ENCODE results near the gene CD209.

The CD209 gene

GRCh38 chr19:7736148-7736547 is 11.2 kb downstream of the CD209 start:
- TF ChIP-seq MAX (IDR thresholded peaks at IDR 0.05) (no peak), TEAD4 (IDR thresholded peaks at IDR 0.05) (no peak), NFIC (IDR thresholded peaks at IDR 0.05) (no peak), TCF12 (IDR thresholded peaks at IDR 0.05; ENCODE audit: low read depth) (no peak), CREB1 (IDR thresholded peaks at IDR 0.05; ENCODE audit: low read depth) (no peak), REST (IDR thresholded peaks at IDR 0.05; ENCODE audit: low read depth) (no peak), FOXM1 (IDR thresholded peaks at IDR 0.05; ENCODE audit: borderline replicate concordance, low read depth) (no peak), YY1 (IDR thresholded peaks at IDR 0.05; ENCODE audit: low read depth) (no peak), RAD21 (IDR thresholded peaks at IDR 0.05; ENCODE audit: low read depth) (no peak), EP300 (IDR thresholded peaks at IDR 0.05; ENCODE audit: borderline replicate concordance) (no peak), CEBPB (IDR thresholded peaks at IDR 0.05) (no peak), ZBTB7A (IDR thresholded peaks at IDR 0.05; ENCODE audit: low read depth) (no peak), EGR1 (IDR thresholded peaks at IDR 0.05) (no peak), TAF1 (IDR thresholded peaks at IDR 0.05; ENCODE audit: low read depth) (no peak)
- TF ChIP-seq, protein P1, sequence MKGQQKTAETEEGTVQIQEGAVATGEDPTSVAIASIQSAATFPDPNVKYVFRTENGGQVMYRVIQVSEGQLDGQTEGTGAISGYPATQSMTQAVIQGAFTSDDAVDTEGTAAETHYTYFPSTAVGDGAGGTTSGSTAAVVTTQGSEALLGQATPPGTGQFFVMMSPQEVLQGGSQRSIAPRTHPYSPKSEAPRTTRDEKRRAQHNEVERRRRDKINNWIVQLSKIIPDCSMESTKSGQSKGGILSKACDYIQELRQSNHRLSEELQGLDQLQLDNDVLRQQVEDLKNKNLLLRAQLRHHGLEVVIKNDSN (IDR thresholded peaks at IDR 0.05): no peak

GRCh38 chr19:7734220-7735203 is 12.8 kb downstream of the CD209 start:
- TF ChIP-seq MAX (IDR thresholded peaks at IDR 0.05): no peak
- no peak for TF ChIP-seq FOXM1 (IDR thresholded peaks at IDR 0.05; ENCODE audit: borderline replicate concordance, low read depth)
- TF ChIP-seq, protein P1 (IDR thresholded peaks at IDR 0.05): no peak
- no peak for TF ChIP-seq TCF12 (IDR thresholded peaks at IDR 0.05; ENCODE audit: low read depth)
- TF ChIP-seq REST (IDR thresholded peaks at IDR 0.05; ENCODE audit: low read depth): peak; percentile 23; the same call in 1 of the 2 replicates
- no peak for TF ChIP-seq NFIC (IDR thresholded peaks at IDR 0.05)
- no peak for TF ChIP-seq EGR1 (IDR thresholded peaks at IDR 0.05)
- peak; percentile 77 for TF ChIP-seq CEBPB (IDR thresholded peaks at IDR 0.05)
- no peak for TF ChIP-seq YY1 (IDR thresholded peaks at IDR 0.05; ENCODE audit: low read depth)
- no peak for TF ChIP-seq RAD21 (IDR thresholded peaks at IDR 0.05; ENCODE audit: low read depth)
- TF ChIP-seq TEAD4 (IDR thresholded peaks at IDR 0.05): no peak
- TF ChIP-seq CREB1 (IDR thresholded peaks at IDR 0.05; ENCODE audit: low read depth): no peak
- TF ChIP-seq TAF1 (IDR thresholded peaks at IDR 0.05; ENCODE audit: low read depth): no peak
- no peak for TF ChIP-seq EP300 (IDR thresholded peaks at IDR 0.05; ENCODE audit: borderline replicate concordance)
- no peak for TF ChIP-seq ZBTB7A (IDR thresholded peaks at IDR 0.05; ENCODE audit: low read depth)

DNA sequence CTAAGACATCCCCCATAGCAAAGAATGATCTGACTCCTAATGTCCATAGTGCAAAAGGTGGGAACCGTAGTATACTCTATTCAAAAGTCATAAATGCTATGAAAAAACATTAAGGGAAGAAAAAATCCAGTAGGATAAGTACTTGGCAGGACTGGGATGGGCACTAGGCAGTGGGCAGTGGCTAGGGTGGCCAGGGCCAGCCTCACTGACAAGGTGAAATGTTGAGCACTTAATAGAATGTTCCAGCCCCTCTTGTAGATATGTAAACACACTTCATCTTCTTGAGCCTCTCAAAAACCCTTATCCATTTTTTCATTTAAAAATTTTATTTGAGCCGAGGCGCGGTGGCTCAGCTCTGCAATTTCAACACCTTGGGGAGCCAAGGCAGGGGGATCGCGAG is 14.0 kb downstream of the CD209 start:
- TF ChIP-seq NFIC (IDR thresholded peaks at IDR 0.05) (no peak), CEBPB (IDR thresholded peaks at IDR 0.05) (no peak)

DNA sequence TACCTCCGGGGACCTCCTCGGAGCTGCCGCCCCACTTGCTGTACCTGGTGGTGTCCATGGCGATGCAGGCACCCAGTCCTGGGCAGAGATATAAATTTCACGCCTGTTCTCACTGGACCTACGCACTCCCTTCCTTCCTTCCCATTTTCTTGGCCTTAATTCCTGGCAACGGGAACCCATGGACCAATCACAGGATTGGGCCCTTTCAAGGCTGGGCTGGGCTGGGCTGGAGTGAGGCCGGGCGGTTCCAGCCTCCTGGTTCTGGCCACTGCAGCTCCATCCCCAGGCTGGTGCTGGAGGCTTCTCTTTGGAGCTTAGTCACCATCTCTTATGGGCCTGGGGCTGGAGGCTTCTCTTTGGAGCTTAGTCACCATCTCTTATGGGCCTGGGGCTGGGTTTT is 15.3 kb downstream of the CD209 start, which contains the start of gene CLEC4G:
Gene CLEC4G (minus strand): TSS at position 66 of the 400 bp plus-strand sequence. CDS start 8 bp downstream, at position 58.
- TF ChIP-seq ZBTB7A (IDR thresholded peaks at IDR 0.05; ENCODE audit: low read depth) (no peak), RAD21 (IDR thresholded peaks at IDR 0.05; ENCODE audit: low read depth) (no peak), EGR1 (IDR thresholded peaks at IDR 0.05) (no peak), EP300 (IDR thresholded peaks at IDR 0.05; ENCODE audit: borderline replicate concordance) (no peak), MAX (IDR thresholded peaks at IDR 0.05) (no peak), REST (IDR thresholded peaks at IDR 0.05; ENCODE audit: low read depth) (no peak), CEBPB (IDR thresholded peaks at IDR 0.05) (no peak), TEAD4 (IDR thresholded peaks at IDR 0.05) (no peak), FOXM1 (IDR thresholded peaks at IDR 0.05; ENCODE audit: borderline replicate concordance, low read depth) (no peak), NFIC (IDR thresholded peaks at IDR 0.05) (no peak)
- TF ChIP-seq, protein P1 (IDR thresholded peaks at IDR 0.05): no peak

Data from Ishikawa (cell line).